Naive thymus-derived CD8-positive, alpha-beta T cell (primary cell): ENCODE results near the gene TMEM132D. TPM values are rescaled to one million over a fixed set of nuclear protein-coding genes. Genes with fewer than 3 reads are reported as not detected.
"Not testable (repeated sequence)": the region's sequence is repeated elsewhere in the genome, so short reads cannot be mapped to it uniquely, and the experiment has no call there.

Source experiments
- ATAC-seq, 2 donors: fragments of 150-1000 bp; cut with Tn5 transposase in 1 of 2; sonication (Bioruptor Pico), chemical (Tn5 transposase) in 1 of 2; 1 replicate in 1 of 2; 2 replicates in 1 of 2; pipeline ENCODE4 v1.10.0; 2021; ENCODE audit warnings: mild to moderate bottlenecking in 2 of 2, moderate library complexity in 2 of 2
- POLR2A ChIA-PET: fragments of 350-600 bp; sonication (Branson Sonifier 250); formaldehyde crosslinking; loops from one replicate; lab custom pipeline; 2021; ENCODE audit warnings: antibody characterized with exemption; lab: Charles Lee
- DNase-seq, 10 donors: peaks; one replicate each; pipeline versions ENCODE4 v3.0.0 to v3.0.0-alpha.2; 2020 to 2022
- H3K27ac Mint-ChIP-seq, 10 donors: one replicate each; pipeline ENCODE4 v1.8.0; 2020 to 2022; ENCODE audit warnings: mild to moderate bottlenecking in 10 of 10, mixed read lengths in 10 of 10, moderate library complexity in 4 of 10, inconsistent platforms in 1 of 10
- H3K27me3 Mint-ChIP-seq, 5 donors: one replicate each; pipeline ENCODE4 v1.8.0; 2021 to 2022; ENCODE audit warnings: mixed read lengths in 5 of 5
- H3K36me3 Mint-ChIP-seq, 3 donors: one replicate each; pipeline ENCODE4 v1.8.0; 2020 to 2022; ENCODE audit warnings: mixed read lengths in 3 of 3, mild to moderate bottlenecking in 2 of 3, inconsistent platforms in 1 of 3
- H3K4me1 Mint-ChIP-seq, 4 donors: one replicate each; pipeline ENCODE4 v1.8.0; 2021 to 2022; ENCODE audit warnings: mixed read lengths in 4 of 4
- H3K4me3 Mint-ChIP-seq, 10 donors: one replicate each; pipeline ENCODE4 v1.8.0; 2020 to 2022; ENCODE audit warnings: mild to moderate bottlenecking in 10 of 10, mixed read lengths in 10 of 10, moderate library complexity in 6 of 10, inconsistent platforms in 1 of 10
- H3K9me3 Mint-ChIP-seq, 9 donors: one replicate each; pipeline ENCODE4 v1.8.0; 2020 to 2022; ENCODE audit warnings: mixed read lengths in 9 of 9, mild to moderate bottlenecking in 3 of 9, inconsistent platforms in 1 of 9, moderate library complexity in 1 of 9
- polyA plus RNA-seq, 3 donors: library from polyadenylated mRNA; unstranded; fragments of 300-500 nt; fragmentation: Illumina TruSeq; gene quantifications; one replicate each; pipeline ENCODE4 v1.2.3, GENCODE V29; 2021
- total RNA-seq, 8 experiments: library from RNA in 2 of 8; stranded (reverse) in 2 of 8; gene quantifications; one replicate each; pipeline ENCODE4 v1.2.3 and lab custom pipeline; 2021 to 2026

TMEM132D gene
- total and polyA plus RNA-seq, 5 experiments from 2014 or later: not detected

DNA sequence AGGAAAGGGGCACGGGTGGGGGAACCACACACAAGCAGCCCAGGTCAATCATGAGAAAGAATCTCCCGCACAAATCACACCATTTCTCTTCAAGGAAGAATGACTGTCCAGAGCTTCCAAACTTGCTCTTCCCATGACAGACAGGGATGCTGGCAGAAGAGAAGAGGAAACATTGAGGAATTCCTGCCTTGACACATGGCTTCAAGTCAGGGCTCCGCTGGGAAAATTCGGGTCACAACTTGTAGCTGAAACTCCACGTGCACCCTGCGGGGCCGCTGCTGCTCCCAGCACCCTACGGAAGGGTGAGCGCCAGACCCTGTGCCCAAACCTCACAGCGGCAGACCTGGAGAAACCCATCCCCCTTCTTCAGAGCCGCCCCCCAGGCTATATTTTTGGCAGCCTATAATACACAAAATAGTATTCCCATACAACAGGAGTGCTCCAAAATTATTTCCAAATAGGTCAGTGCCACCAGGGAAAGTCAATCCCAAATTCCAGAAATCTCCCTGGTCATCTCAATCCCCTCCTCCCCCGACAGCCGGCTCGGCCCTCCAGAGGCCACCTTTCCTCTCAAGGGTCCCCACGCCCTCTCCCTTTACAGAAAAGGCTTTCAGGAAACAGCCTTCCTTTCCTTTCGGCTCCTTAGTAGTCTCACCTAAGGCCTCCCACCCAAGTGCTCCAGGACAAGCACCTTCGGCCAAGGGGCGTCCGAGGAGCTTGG is 1.3 kb downstream of the TMEM132D start:
- no peak overlapping the region for H3K4me3 Mint-ChIP-seq
- H3K36me3 Mint-ChIP-seq: peaks cover 0 to 5% (median 0%) of the 10 kb centered on the region in 3 donors
- H3K27ac Mint-ChIP-seq: no peak overlapping the region
- H3K27me3 Mint-ChIP-seq: peaks cover 19 to 65% (median 35%) of the 10 kb centered on the region in 5 donors
- no peak for ATAC-seq
- no peak for DNase-seq
- peaks cover 0 to 3% (median 0%) of the 10 kb centered on the region in 9 donors for H3K9me3 Mint-ChIP-seq
- no peaks in the 10 kb centered on the region for H3K4me1 Mint-ChIP-seq
- POLR2A ChIA-PET: no interaction called here

DNA sequence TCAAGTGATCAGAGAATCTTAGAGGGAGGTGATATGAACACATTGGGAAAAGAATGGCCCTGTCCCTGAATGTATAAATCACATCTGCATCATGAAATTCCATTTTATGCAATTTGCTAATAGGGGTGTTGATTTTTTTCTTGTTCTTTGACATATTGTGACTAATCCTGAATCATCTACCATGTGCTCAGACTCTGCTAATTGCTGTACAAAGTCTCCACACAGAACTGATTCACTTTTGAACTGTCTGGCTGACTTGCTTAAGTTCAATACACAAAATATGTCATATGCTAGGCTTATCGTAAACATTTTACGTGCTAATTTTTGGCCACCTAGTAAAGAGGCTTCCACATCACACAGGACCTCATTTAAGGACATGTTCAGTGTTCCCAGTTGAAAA is 2.6 kb downstream of the TMEM132D start:
- ATAC-seq: no peak
- peaks cover 19 to 53% (median 33%) of the 10 kb centered on the region in 5 donors for H3K27me3 Mint-ChIP-seq

DNA sequence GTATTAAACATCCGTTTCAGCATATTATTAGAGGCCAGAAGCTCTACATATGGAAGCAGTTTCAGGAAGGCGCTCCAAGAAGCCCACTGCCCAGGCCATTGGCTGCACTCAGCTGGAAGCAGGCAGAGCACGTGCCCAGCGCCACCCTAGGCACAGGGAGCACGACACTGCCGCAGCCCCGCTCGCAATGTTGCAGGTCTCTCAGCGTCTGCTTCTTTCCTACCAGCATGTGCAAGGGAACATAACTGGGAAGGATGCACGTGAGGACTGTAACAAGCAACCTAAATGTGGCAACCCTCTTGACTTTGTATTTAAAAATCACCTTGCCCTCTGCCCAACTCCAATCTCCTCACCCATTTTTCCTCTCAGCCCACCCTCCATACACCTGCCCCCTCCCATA is 3.5 kb downstream of the TMEM132D start:
- no peak for ATAC-seq
- H3K9me3 Mint-ChIP-seq: peaks cover 0 to 4% (median 0%) of the 10 kb centered on the region in 9 donors

More for the DNA sequence above, 2.6 kb downstream of the TMEM132D start:
- POLR2A ChIA-PET: no interaction called here
- H3K9me3 Mint-ChIP-seq: peaks cover 0 to 4% (median 0%) of the 10 kb centered on the region in 9 donors
- H3K4me1 Mint-ChIP-seq: no peaks in the 10 kb centered on the region
- DNase-seq: no peak
- H3K4me3 Mint-ChIP-seq: no peak overlapping the region
- peaks cover 0 to 5% (median 0%) of the 10 kb centered on the region in 3 donors for H3K36me3 Mint-ChIP-seq
- no peak overlapping the region for H3K27ac Mint-ChIP-seq

DNA sequence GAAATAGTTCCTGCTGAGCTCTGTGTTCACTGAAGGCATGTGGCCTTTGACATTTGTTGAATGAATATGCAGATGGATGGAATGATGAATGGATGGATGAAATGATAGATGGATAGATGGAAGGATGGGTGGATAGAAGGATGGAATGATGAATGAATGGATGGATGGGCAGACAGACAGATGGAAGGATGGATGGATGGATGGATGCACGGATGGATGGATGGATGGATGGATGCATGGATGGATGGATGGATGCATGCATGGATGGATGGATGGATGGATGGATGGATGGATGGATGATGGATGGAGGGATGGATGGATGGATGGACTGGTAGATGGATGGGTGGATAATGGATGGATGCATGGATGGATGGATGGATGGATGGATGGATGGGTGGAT is 4.8 kb downstream of the TMEM132D start:
- H3K9me3 Mint-ChIP-seq, DNase-seq, POLR2A ChIA-PET, ATAC-seq, H3K4me3 Mint-ChIP-seq, H3K4me1 Mint-ChIP-seq, H3K36me3 Mint-ChIP-seq, H3K27ac Mint-ChIP-seq: not testable (repeated sequence)
- peaks cover 15 to 33% (median 19%) of the 10 kb centered on the region in 5 donors for H3K27me3 Mint-ChIP-seq

More for the DNA sequence above, 3.5 kb downstream of the TMEM132D start:
- Mint-ChIP-seq H3K4me3 (no peak overlapping the region), H3K36me3 (peaks cover 0 to 2% (median 0%) of the 10 kb centered on the region in 3 donors), H3K4me1 (no peaks in the 10 kb centered on the region), H3K27me3 (peaks cover 15 to 44% (median 28%) of the 10 kb centered on the region in 5 donors), H3K27ac (no peak overlapping the region)
- no peak for DNase-seq
- POLR2A ChIA-PET: no interaction called here

DNA sequence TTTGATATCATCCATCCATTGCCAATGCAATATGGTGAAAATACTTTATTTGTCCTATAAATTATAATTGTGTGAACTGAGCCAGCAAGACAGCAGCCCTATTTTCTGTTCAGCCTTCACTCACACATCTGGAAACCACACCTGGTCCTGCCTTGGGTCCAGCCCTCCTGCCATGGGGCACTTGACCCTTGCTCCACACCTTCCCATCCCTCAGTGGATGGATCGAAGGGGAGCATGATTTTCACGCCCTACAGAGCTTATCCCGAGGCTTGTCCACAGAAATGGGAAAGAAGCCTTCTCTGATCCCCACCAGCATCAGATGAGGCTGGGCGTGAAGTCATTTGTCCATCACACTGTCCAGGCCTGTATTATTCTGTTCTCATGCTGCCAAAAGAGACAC is 10.1 kb downstream of the TMEM132D start:
- Mint-ChIP-seq H3K4me1 (no peaks in the 10 kb centered on the region), H3K9me3 (peaks cover 0 to 4% (median 2%) of the 10 kb centered on the region in 9 donors), H3K4me3 (no peak overlapping the region), H3K36me3 (no peaks in the 10 kb centered on the region), H3K27ac (no peak overlapping the region), H3K27me3 (peaks cover 0 to 16% (median 2%) of the 10 kb centered on the region in 5 donors)
- no peak for DNase-seq
- POLR2A ChIA-PET: no interaction called here
- ATAC-seq: no peak

DNA sequence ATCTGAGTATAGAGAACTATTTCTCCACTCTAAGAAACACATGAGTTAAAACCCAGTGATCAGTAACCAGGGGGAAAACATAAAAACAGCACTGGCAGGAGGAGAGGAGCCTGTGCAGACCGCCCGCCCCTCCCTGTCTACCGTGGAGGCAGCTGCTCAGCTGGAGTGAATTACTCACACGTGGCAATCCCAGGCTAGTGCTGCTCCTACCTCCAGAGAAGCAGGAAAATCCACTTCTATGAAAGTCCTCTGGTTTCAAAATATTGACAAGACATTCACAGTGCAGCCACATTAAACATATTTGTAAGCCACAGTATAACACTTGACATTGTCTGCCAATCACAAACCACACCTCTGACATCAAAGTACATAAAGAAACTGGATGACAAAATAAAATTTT is 16.7 kb downstream of the TMEM132D start:
- Mint-ChIP-seq H3K4me3 (no peak overlapping the region), H3K36me3 (no peaks in the 10 kb centered on the region), H3K27me3 (peaks cover 0 to 13% (median 3%) of the 10 kb centered on the region in 5 donors), H3K27ac (no peak overlapping the region), H3K4me1 (no peaks in the 10 kb centered on the region), H3K9me3 (peaks cover 0 to 2% (median 0%) of the 10 kb centered on the region in 9 donors)
- ATAC-seq (no peak), DNase-seq (no peak)
- POLR2A ChIA-PET: no interaction called here

DNA sequence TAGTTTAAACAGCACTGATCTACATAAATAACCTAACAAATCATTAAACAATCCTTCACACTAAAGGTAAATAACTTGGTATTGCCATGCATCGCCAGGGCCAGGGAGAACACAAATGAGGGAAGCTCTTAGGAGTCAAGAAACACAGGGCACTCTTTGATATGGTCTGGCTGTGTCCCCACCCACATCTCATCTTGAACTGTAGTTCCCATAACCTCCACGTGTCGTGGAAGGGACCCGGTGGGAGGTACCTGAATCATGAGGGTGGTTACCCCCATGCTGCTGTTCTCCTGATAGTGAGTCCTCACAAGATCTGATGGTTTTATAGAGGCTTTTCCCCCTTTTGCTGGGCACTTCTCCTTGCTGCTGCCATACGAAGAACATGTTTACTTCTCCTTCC is 17.3 kb downstream of the TMEM132D start:
- Mint-ChIP-seq H3K27ac (no peak overlapping the region), H3K4me1 (no peaks in the 10 kb centered on the region), H3K9me3 (peaks cover 0 to 2% (median 0%) of the 10 kb centered on the region in 9 donors), H3K4me3 (no peak overlapping the region), H3K36me3 (no peaks in the 10 kb centered on the region), H3K27me3 (peaks cover 0 to 13% (median 3%) of the 10 kb centered on the region in 5 donors)
- no peak for ATAC-seq
- POLR2A ChIA-PET: no interaction called here
- no peak for DNase-seq

DNA sequence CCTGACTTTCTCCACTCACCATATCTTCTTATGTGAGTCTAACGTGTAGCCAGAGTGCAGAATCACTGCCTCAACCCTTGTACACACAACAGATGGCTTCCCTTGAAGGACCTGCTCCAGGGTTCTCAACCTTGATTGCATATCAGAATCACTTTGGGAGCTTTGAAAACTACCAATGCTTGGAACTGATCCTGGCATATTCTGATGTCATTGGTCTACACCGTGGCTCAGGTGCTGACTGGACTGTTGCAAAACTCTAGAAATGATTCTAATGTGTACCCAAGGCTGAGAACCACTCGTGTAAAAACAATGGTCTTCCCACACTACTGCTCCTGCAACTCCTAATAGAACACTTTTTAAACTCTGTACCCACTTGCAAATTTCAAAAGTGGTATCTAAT is 18.5 kb downstream of the TMEM132D start:
- ATAC-seq: no peak
- H3K27me3 Mint-ChIP-seq: peaks cover 0 to 8% (median 3%) of the 10 kb centered on the region in 5 donors

DNA sequence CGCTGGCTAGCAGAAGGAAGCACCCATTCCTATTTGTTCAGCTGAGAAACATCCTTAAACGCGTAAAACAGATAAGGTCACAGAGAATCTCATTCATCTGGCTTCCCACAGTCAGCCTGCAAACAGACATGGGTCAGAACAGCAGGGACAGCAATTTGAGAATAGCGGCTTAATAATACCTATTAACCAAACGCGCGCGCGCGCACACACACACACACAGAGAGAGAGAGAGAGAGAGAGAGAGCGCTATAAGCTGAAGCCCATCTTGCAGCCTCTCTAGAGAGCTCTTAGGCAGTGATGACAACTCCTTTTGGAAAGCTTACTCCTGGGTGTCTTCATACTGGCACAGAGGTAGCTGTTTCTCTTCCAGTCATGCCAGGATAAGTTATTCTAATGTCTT is 26.4 kb downstream of the TMEM132D start:
- Mint-ChIP-seq H3K27ac (no peak overlapping the region), H3K9me3 (peaks cover 4 to 32% (median 16%) of the 10 kb centered on the region in 9 donors), H3K4me3 (no peak overlapping the region), H3K4me1 (no peaks in the 10 kb centered on the region), H3K36me3 (peaks cover 0 to 14% (median 0%) of the 10 kb centered on the region in 3 donors), H3K27me3 (peaks cover 2 to 43% (median 4%) of the 10 kb centered on the region in 5 donors)
- DNase-seq (no peak), ATAC-seq (no peak)
- POLR2A ChIA-PET: no interaction called here

More for the DNA sequence above, 18.5 kb downstream of the TMEM132D start:
- Mint-ChIP-seq H3K4me1 (no peaks in the 10 kb centered on the region), H3K36me3 (no peaks in the 10 kb centered on the region), H3K9me3 (peaks cover 0 to 2% (median 0%) of the 10 kb centered on the region in 9 donors), H3K4me3 (no peak overlapping the region), H3K27ac (no peak overlapping the region)
- POLR2A ChIA-PET: no interaction called here
- DNase-seq: no peak

DNA sequence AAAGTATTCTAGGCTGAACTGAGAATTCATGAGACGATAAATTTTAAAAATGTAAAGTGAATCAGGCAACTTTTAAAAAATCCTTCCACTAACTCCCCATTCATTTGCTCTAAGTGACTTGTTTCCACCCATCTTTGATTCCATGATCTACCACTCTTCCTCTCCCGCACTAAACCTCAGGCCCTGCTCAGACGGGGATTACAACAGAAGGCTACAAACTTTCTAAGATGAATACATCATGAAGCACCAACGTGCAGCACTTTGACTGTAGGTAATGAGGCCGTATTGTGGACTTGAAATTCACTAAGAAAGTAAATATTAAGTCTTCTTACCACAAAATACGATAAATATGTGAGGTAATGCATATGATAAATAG is 30.0 kb downstream of the TMEM132D start:
- POLR2A ChIA-PET: no interaction called here
- Mint-ChIP-seq H3K4me3 (no peak overlapping the region), H3K4me1 (no peaks in the 10 kb centered on the region), H3K27me3 (peaks cover 2 to 46% (median 4%) of the 10 kb centered on the region in 5 donors), H3K27ac (no peak overlapping the region), H3K36me3 (peaks cover 0 to 6% (median 0%) of the 10 kb centered on the region in 3 donors), H3K9me3 (peaks cover 3 to 16% (median 10%) of the 10 kb centered on the region in 9 donors)
- DNase-seq (no peak), ATAC-seq (no peak)

DNA sequence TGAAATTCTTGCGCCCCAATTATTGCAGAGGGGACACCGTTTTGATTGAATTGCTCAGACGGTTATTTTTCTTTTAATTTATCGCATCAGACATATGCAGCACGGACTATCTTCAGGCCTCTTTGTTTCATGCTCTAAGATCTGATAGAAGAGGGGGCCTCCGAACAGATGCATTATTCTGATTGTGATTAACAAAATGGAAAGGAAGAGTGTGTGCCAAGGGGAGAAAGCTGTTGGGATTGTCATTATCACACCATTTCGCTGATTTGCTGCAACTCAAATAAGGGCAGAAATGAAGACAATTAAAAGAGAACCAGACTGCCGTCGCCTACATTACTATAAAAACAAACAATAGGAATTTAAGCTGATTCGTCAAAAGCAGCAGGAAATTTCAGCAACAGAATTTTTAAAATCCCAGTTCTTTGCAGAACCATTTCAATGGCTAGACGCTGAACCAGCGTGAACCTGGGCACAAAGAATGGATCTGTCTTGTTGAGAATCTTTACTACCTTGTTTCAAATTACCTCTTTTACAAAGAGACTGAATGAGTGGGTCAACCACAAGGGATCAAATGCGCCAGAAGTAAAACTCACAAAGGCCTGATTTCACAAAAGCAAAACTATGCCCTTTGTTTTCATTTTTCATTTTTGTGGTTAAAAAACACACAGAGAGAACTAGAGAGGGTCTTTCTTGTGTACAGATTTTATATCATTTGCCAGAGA is 30.6 kb downstream of the TMEM132D start:
- Mint-ChIP-seq H3K27me3 (peaks cover 1 to 42% (median 4%) of the 10 kb centered on the region in 5 donors), H3K36me3 (peaks cover 0 to 6% (median 0%) of the 10 kb centered on the region in 3 donors), H3K4me3 (no peak overlapping the region), H3K4me1 (no peaks in the 10 kb centered on the region), H3K27ac (no peak overlapping the region), H3K9me3 (peaks cover 2 to 15% (median 9%) of the 10 kb centered on the region in 9 donors)
- no peak for ATAC-seq
- DNase-seq: no peak
- POLR2A ChIA-PET: no interaction called here

DNA sequence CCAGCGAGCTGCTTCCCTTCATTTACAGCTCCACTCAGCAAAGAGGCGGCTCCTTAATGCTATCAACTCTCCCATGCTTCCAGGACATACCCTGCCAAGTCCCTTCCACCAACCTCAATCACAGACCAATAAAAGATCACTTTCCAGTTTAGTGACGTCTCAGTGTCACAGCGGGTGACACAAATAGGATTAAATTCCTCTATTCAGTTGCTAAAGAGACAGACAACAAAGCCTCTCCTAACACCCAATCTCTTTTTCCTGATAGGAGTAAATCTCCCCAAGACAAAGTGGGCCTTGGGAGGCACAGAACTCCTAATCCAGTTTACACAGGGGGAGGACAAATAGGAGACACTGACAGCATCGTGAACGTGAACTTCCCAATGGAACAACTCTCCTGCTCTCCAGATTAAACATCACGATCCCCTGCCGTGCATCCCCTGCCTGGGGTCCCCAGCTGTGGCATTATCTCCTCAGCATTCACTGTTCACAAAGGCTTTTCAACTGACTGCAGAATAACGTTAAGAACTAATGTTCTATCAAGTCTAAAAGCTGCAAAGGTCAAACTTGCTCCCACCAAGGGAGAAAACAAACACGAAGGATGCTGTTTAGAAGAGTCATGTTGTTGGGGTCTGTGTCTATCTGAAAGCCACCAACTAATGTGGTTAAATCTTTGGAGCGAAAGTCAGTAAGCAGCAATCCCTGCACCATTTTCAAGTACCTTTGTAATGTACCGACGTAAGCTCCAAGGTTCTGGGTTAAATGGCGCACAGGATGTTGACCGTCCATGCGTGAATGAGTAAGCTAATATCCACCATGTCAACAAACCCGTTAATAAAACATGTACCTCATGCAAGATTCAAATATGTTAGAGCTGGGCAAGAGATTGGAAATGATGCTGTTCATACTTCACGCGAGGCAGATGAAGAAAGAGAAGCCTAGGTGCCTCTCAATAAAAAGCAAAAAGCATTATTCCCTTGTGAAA is 31.5 kb downstream of the TMEM132D start:
- ATAC-seq (no peak), DNase-seq (no peak)
- Mint-ChIP-seq H3K36me3 (peaks cover 0 to 6% (median 0%) of the 10 kb centered on the region in 3 donors), H3K4me1 (no peaks in the 10 kb centered on the region), H3K4me3 (peak overlapping the region in 1 of 10 donors; percentile 38), H3K9me3 (peaks cover 0 to 13% (median 9%) of the 10 kb centered on the region in 9 donors), H3K27me3 (peaks cover 1 to 40% (median 4%) of the 10 kb centered on the region in 5 donors), H3K27ac (no peak overlapping the region)
- POLR2A ChIA-PET: no interaction called here
